SH-SY5Y (cell line): ENCODE measurements around the gene CHTF18.

Experiments
- GATA2 ChIP-seq: IDR thresholded peaks from 2 replicates; pipeline ENCODE4 v1.6.1; 2011; ENCODE audit warnings: mild to moderate bottlenecking, low read depth, low read length
- GATA3 ChIP-seq: IDR thresholded peaks from 2 replicates; pipeline ENCODE4 v1.6.1; 2011; ENCODE audit warnings: low read depth, mild to moderate bottlenecking, low read length, moderate library complexity

DNA sequence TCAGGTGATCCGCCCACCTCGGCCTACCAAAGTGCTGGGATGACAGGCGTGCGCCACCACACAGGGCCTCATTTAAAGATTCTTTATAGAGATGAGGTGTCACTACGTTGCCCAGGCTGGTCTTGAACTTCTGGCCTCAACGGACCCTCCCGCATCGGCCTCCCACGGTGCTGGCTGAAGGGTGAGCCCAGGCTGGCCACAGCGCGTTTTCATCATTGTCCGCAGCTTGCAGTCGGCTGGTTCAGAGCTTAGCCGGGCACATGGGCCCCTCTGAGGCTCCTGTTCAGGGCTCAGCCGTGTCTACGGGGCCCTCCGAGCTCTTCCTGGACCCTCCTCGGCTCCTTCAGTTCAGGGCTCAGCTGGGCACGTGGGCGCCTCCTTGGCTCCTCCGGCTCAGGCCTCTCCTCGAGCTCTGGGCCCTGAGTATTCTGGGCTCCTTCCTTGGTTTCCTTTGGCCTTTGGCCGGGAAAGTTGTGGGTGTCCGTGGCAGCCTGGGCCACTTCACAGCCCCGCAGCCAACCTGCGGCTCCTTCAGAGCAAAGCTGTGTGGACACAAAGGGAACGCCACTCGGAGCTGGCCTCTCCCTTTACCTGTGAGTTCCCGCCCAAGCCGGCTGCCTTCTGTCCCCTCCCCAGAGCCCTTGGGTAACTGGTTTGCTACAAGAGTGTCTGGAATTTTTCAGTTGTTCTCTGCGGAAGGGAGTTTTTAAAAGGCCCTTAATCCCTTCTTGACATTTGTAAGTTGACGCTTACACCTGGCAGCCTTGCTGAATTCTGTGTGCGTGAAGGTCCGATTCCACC is 29.1 kb upstream of the CHTF18 start:
- TF ChIP-seq GATA2 (no peak), GATA3 (no peak)
